Amygdala (tissue), 56 donors: ENCODE measurements around the gene DES.

Experiments used
- DNase-seq, 56 donors: peaks; one replicate each; lab custom pipeline; 2025; lab: John Stamatoyannopoulos, UW

Gene DES

DNA sequence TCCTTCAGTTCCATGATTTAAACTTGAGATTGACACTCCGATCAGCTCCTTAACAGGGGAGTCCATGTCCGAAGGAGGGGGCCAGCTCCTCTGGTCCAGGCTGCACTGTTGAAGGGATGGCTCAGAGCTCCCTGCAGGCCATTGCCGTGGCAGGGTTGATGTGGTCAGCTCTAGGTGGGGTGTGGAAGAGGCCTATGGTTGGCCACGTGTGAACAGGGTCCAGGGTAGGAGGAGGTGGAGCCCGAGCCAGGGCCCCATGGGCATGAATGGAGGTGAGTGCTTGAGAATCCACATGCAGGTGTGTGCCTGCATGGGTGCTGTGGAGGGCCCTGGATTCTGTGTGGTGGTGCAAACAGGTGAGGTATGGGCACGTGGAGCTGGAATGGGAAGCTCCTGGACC, 17.5 kb downstream of the DES start:
- DNase-seq = no peak

- DNase-seq = no peak
Measured at GRCh38 chr2:219436491-219436890, 18.3 kb downstream of the DES start.

- no peak for DNase-seq
Measured at GRCh38 chr2:219437141-219437540, 19.0 kb downstream of the DES start.

DNA sequence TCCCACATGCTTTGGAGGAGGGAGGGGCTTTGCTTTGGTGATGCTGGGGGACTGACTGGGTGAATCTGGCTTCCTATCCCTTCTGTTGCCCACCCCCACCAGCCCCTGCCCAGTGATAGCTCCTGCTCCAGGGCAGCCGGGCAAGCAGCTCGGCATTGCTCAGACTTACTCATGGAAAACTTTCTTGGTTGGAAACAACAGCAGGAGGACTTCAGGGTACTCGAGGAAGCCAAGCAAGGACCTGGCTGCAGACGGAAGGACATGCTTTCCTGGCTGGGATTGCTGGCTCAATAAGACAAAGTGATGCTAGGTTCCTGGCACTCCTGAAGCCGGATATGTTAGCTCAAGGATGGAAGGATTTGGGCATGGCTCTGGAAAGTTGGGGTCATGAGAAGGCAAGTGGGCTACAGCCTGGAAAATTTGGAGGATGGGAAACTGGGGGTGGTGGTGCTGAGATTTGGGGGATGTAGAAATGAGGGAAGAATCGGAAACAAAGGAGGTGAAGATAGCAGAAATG, 19.6 kb downstream of the DES start:
- no peak for DNase-seq

DNA sequence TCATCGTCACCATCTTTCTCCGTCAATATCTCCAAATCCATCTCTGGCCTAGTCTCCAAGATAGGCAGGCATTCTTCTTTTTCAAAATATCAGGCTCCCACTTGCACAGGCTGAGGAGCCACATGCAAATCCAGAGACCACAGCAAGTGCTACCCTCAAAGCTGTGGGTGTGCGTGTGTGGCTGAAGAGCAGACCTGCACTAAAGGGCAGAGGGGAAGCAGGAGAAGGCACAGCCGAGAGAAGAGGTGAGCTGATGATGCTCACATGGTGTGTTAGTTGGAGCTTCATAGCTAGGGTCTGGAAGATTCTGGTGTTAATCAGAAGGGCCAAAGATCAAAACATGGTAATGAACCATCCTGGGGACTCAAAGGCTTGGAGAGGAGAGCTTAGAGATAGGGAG, 20.3 kb downstream of the DES start:
- DNase-seq = no peak

DNA sequence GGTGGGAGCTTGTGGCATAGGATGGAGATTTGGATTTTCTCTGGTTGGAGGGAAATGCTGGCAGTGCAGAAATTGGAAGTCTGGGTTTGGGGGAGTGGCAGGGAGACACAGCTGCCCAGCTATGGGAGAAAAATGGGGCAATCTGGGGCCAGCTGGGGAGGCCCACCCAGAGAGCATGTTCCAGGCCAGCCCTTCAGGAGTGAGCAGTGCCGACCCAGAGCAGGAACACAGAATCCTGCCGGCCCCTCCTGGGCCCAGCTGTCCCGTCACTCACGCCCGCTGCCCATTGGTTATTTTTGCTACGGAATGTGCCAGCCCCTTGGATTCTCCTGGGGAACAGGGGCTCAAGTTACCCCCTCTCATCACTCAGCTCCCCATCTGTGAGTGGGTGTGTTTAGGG, 21.3 kb downstream of the DES start:
- no peak for DNase-seq

GRCh38 chr2:219440388-219441256, 22.4 kb downstream of the DES start:
- DNase-seq = no peak

DNA sequence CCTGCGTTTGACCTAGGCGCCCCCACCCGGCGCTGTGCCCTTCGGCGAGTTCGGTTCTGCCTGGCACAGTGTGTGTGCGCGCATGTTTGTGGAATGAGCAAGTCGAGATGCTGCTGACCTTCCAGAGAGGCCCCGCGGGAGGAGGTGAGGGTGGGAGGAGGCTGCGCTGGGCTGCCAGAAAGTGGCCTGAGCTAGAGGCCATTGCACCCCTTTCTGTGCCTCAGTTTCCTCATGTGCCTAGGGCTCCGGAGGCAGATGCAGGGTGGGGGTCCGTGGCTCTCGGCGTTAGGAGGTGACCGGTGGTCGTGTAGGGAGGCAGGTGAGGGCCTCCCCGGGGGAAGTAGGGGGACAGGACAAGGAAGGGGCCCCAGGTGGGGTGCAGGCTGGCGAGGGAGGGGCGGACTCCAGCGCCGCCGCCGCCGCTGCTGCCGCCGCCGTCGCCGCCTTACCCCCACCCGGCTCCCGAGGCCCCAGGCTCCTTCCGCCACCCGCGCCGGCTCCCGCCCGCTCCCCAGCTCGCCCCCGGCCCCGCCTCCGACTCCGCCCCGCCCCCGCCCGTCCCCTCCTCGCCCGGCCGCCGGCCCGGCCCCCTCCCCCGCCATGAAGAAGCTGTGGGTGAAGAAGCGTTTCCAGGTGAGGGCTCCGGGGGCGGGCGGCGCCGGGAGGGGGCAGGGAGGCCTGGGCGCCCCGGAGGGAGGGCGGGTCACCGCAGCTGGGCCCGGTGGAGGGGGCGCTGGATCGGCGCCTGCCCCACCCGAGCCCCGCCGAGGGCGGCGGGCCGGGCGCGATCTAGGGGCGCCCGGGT, 23.5 kb downstream of the DES start:
- DNase-seq = peak in 12 of 56 donors; percentile 13 to 45 (median 26)

GRCh38 chr2:219442256-219443015, 24.3 kb downstream of the DES start:
- DNase-seq = peak in 3 of 56 donors; percentile 21 to 28 (median 28)

DNA sequence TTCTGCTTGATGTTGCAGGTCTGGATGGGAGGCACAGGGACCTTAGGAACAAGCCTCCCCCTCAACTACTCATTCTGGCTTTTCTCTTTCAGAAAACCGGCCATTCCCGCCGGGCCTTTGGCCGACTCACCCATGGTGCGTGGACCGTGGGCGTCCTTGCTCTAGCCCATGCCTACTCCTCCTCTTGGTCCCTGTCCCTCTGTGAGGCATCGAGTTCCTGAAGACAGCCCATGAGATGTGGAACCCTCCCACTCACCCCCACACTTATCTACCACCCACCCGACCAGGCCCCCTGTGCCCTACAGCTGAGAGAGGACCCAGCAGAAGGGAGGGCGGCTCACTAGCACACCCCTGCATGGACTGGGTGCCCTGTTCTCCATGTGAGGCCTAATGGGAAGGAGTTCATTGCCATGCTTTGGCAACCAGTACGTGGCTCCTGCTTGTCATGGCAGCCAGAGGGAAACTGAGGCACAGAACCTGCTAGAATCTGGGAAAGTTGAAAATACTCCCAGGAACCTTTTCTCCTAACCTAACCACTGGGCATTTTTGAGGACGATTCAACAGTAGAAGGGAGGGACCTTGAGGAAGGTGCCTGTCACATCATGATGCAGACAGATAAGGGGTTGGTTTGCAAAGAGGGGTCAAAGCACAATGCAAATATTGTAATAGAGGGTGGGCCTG, 25.0 kb downstream of the DES start:
- no peak for DNase-seq

- DNase-seq = no peak
Measured at GRCh38 chr2:219443697-219444023, 25.5 kb downstream of the DES start.

DNA sequence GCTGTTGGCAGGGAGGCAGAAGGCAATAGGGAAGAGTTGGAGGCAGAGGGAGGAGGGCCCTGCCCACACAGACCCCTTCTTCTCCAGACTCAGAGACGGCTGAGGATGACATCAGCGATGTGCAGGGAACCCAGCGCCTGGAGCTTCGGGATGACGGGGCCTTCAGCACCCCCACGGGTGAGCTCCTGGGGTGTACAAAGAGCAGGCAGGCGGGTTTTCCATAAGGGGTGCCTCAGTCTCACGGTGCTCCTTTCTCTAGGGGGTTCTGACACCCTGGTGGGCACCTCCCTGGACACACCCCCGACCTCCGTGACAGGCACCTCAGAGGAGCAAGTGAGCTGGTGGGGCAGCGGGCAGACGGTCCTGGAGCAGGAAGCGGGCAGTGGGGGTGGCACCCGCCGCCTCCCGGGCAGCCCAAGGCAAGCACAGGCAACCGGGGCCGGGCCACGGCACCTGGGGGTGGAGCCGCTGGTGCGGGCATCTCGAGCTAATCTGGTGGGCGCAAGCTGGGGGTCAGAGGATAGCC, 26.5 kb downstream of the DES start:
- DNase-seq = peak in 12 of 56 donors; percentile 9 to 47 (median 34)

DNA sequence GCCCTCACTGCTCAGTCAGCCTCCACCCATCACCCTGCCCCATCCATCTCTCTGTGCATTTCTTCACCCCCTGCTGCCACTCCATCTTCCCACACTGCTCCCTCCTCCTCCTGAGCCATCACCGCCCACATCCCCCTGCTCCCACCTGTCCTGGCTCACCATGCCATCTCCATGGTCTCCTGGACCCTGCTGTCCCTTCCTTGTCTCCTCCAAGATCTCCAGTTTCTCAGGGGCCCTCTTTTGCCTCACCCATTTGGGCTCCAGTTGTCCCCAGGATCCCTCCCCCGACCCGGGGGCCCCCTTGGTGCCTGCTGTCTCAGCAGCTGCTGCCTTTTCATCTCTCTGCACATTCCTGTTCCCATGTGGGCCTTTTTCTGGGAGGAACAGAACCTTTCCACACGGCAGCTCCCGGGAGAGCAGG, 27.1 kb downstream of the DES start:
- DNase-seq = peak in 1 of 56 donors; percentile 17

GRCh38 chr2:219446101-219446504, 27.9 kb downstream of the DES start:
- peak in 17 of 56 donors; percentile 11 to 42 (median 24) for DNase-seq

- DNase-seq = no peak
Measured at GRCh38 chr2:219446689-219447088, 28.5 kb downstream of the DES start.

- DNase-seq = peak in 5 of 56 donors; percentile 9 to 29 (median 16)
Measured at GRCh38 chr2:219447242-219448098, 29.3 kb downstream of the DES start.

DNA sequence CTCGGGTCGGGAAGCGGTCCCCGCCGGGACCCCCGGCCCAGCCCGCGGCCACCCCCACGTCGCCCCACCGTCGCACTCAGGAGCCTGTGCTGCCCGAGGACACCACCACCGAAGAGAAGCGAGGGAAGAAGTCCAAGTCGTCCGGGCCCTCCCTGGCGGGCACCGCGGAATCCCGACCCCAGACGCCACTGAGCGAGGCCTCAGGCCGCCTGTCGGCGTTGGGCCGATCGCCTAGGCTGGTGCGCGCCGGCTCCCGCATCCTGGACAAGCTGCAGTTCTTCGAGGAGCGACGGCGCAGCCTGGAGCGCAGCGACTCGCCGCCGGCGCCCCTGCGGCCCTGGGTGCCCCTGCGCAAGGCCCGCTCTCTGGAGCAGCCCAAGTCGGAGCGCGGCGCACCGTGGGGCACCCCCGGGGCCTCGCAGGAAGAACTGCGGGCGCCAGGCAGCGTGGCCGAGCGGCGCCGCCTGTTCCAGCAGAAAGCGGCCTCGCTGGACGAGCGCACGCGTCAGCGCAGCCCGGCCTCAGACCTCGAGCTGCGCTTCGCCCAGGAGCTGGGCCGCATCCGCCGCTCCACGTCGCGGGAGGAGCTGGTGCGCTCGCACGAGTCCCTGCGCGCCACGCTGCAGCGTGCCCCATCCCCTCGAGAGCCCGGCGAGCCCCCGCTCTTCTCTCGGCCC, 30.1 kb downstream of the DES start:
- no peak for DNase-seq

GRCh38 chr2:219448776-219449341, 30.7 kb downstream of the DES start:
- DNase-seq = no peak
